OCI-M1 (cell line): ENCODE results near the gene FANCI.

ENCODE experiments used
- DNase-seq: peaks from one replicate; lab custom pipeline; 2025; lab: John Stamatoyannopoulos, UW

The FANCI gene

DNA sequence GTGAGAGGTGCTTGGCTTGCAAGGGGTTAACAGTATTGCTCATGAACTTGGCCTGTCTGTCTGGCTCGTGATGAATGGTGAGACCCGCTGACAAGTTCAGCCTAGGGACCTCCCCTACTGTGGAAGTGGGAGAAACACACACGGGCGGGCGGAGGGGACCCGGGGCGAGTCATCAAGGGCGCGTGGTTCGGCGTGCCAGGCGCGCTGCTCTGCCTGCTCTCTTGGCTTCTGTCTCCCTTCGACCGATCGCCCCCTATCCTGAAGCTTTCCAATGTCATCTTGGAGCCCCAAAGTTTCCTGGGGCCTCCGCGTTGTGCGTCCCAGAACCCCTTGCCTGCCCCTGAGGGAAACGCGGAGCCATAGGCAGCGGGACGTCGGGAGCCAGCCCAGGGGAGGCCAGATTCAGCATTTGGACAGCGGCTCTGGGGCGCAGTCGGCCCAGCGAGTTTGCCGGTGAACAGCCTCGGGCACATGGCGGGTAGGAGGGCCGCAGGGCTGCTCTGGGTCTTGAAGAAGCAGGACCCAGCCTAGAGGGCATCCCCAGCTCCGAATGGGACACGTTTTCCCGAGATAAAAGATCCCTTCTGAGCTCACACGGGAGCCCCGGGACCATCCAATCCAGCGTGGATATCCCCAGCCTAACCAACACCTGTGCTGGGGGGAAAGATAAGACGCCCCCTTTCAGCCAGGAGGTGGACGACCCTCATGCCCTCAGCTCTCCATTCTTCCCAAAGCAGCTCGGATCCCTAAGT is 117.8 kb downstream of the FANCI start:
- DNase-seq, result peak; percentile 64

DNA sequence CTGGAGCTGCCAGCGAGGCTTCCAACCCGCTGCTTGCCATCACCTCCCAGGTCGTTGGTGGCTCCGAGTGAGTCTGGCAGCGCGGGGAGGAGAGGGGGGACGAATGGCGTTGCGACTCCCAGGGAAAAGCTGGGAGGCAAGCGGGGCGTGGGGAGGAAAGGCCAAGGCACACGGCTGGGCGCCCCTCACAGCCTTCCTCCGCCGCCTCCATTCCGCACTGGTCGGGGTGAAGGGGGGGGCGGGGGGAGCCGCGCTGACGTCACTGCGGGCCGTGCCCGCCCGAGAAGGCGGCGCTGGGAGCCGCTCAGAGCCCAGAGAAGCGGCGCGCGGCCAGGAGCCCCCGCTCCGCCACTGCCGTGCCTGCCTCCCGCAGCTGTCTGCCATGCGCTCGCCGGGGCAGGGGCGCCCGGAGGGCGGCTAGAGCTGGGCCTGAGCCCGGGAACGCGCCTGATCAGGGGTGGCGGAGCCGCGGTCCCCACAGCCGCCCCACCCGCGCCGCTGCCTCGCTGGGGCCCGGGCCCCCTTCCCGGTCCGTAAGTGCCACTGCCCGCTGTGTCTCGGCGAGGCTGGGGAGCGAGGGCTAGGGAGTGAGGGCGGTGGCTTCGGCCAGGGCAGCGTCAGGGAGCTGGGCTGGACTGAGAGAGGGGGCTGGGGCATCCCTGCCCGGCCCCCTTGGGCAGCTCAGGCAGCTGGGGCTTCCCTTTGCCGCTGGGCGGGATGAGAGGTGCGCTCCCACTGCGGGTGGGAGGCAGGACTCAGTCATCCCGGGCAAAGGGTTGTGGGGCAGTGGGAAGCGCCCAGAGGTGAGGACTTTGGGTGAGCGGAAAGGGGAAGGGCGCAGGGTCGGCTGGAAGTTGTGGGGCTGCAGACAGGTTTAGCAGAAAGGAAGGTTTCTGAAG is 118.7 kb downstream of the FANCI start:
- no peak for DNase-seq

GRCh38 chr15:89363133-89363532 is 119.4 kb downstream of the FANCI start:
- DNase-seq, result no peak

GRCh38 chr15:89363770-89364169 is 120.0 kb downstream of the FANCI start:
- no peak for DNase-seq

- DNase-seq, result peak; percentile 31
Observed at GRCh38 chr15:89364341-89364740, 120.6 kb downstream of the FANCI start.

GRCh38 chr15:89364741-89365450 is 121.1 kb downstream of the FANCI start:
- no peak for DNase-seq

- no peak for DNase-seq
Observed at GRCh38 chr15:89365462-89366065, 121.8 kb downstream of the FANCI start.
